Measurements from ENCODE around the gene USP28.

The USP28 gene

GRCh38 chr11:113906038-113906437 lies 30.7 kb upstream of the USP28 start (continued):
- TF ChIP-seq ZSCAN23 (tag by site-specific recombination; IDR thresholded peaks at IDR 0.05) (no peak), ZSCAN30 (tag by site-specific recombination; IDR thresholded peaks at IDR 0.05) (peak; percentile 30; the same call in 1 of the 2 replicates), SCRT2 (tag by site-specific recombination; IDR thresholded peaks at IDR 0.05) (peak; percentile 95), ZNF214 (tag by site-specific recombination; IDR thresholded peaks at IDR 0.05; ENCODE audit: borderline replicate concordance) (no peak), WT1 (tag by site-specific recombination; IDR thresholded peaks at IDR 0.05) (peak; percentile 73), ZSCAN4 (tag by site-specific recombination; IDR thresholded peaks at IDR 0.05) (no peak), PRDM6 (tag by site-specific recombination; IDR thresholded peaks at IDR 0.05) (peak; percentile 98), HOXC10 (CRISPR knock-in tag; IDR thresholded peaks at IDR 0.05) (no peak), ZBTB17 (tag by site-specific recombination; IDR thresholded peaks at IDR 0.05) (0 out of 2 replicates have a peak, but pooled peaks have one; percentile 43), ZNF501 (tag by site-specific recombination; IDR thresholded peaks at IDR 0.05) (peak; percentile 53; the same call in 1 of the 2 replicates), ZFP37 (tag by site-specific recombination; IDR thresholded peaks at IDR 0.05) (no peak), FEZF1 (tag by site-specific recombination; IDR thresholded peaks at IDR 0.05) (peak; percentile 86), ATF2 (tag by site-specific recombination; IDR thresholded peaks at IDR 0.05; ENCODE audit: low read depth) (0 out of 2 replicates have a peak, but pooled peaks have one; percentile 8), ZNF146 (tag by site-specific recombination; IDR thresholded peaks at IDR 0.05) (0 out of 2 replicates have a peak, but pooled peaks have one; percentile 23), ZNF19 (tag by site-specific recombination; IDR thresholded peaks at IDR 0.05; ENCODE audit: low read depth) (no peak), ZNF391 (tag by site-specific recombination; IDR thresholded peaks at IDR 0.05; ENCODE audit: borderline replicate concordance, low read depth) (peak; percentile 49; the same call in 1 of the 2 replicates), ZBTB6 (tag by site-specific recombination; IDR thresholded peaks at IDR 0.05) (no peak), ZNF366 (tag by site-specific recombination; conservative IDR thresholded peaks at IDR 0.05) (peak; percentile 66), ZNF776 (tag by site-specific recombination; IDR thresholded peaks at IDR 0.05; ENCODE audit: borderline replicate concordance) (no peak), ZNF792 (tag by site-specific recombination; IDR thresholded peaks at IDR 0.05) (no peak), PRDM2 (tag by site-specific recombination; IDR thresholded peaks at IDR 0.05; ENCODE audit: borderline replicate concordance) (no peak), ZNF140 (tag by site-specific recombination; IDR thresholded peaks at IDR 0.05) (no peak), ELK4 (IDR thresholded peaks at IDR 0.05; ENCODE audit: borderline replicate concordance, low read depth, low read length) (no peak), ZNF138 (tag by site-specific recombination; IDR thresholded peaks at IDR 0.05; ENCODE audit: borderline replicate concordance) (no peak), ZNF529 (tag by site-specific recombination; IDR thresholded peaks at IDR 0.05; ENCODE audit: insufficient replicate concordance) (no peak), ZNF580 (tag by site-specific recombination; IDR thresholded peaks at IDR 0.05) (peak; percentile 50; the same call in 1 of the 2 replicates), ZNF624 (tag by site-specific recombination; IDR thresholded peaks at IDR 0.05) (no peak)
